T-cell (primary cell): ENCODE data around the gene PDE7B. TPM values are rescaled to one million over a fixed set of nuclear protein-coding genes. Genes with fewer than 3 reads are reported as not detected.
A peak's percentile ranks its signal among the peaks of the same experiment; 100 is the strongest.

ENCODE experiments used
- ATAC-seq, 4 experiments: fragments of 200-7000 bp in 3 of 4; fragments of 150-1000 bp in 1 of 4; cut with Tn5 transposase; replicated peaks in 1 of 4; 1 replicate in 3 of 4; 2 replicates in 1 of 4; pipeline ENCODE4 v1.10.0; 2021; ENCODE audit warnings: moderate library complexity in 3 of 4, mild to moderate bottlenecking in 2 of 4, moderate number of reproducible peaks in 1 of 4
- CTCF ChIA-PET, 2 donors: fragments of 300-600 bp; sonication (Branson Sonifier 250); formaldehyde crosslinking; loops; one replicate each; lab custom pipeline; 2022; ENCODE audit warnings: antibody characterized with exemption in 2 of 2; lab: Charles Lee
- POLR2A ChIA-PET, 2 donors: fragments of 300-600 bp; sonication (Branson Sonifier 250); formaldehyde crosslinking; loops; one replicate each; lab custom pipeline; 2022; ENCODE audit warnings: antibody characterized with exemption in 2 of 2; lab: Charles Lee
- DNase-seq, 35 experiments: peaks; one replicate each; pipeline versions ENCODE4 v3.0.0 to v3.0.0-alpha.2; 2013 to 2023
- H3K27ac ChIP-seq: one replicate; pipeline ENCODE4 v1.5.1; 2013; ENCODE audit warnings: low read length
- H3K27me3 ChIP-seq, 2 experiments: replicated peaks in 1 of 2; 1 replicate in 1 of 2; 2 replicates in 1 of 2; pipeline versions ENCODE4 v1.6.1 to v1.7.0; 2013; ENCODE audit warnings: low read length in 1 of 2, mixed read lengths in 1 of 2; ENCODE audit not compliant: control insufficient read depth in 2 of 2, insufficient read depth in 2 of 2; ENCODE audit errors: extremely low read depth in 1 of 2
- H3K36me3 ChIP-seq, 2 donors: 1 replicate in 1 of 2; 2 replicates in 1 of 2; pipeline versions ENCODE4 v1.6.1 to v1.7.0; 2013; ENCODE audit warnings: low read length in 1 of 2; ENCODE audit not compliant: control insufficient read depth in 2 of 2, insufficient read depth in 1 of 2; ENCODE audit errors: extremely low read depth in 1 of 2
- H3K4me1 ChIP-seq, 2 experiments: 1 replicate in 1 of 2; 2 replicates in 1 of 2; pipeline versions ENCODE4 v1.6.1 to v1.7.0; 2013; ENCODE audit warnings: low read length in 2 of 2, mixed read lengths in 1 of 2; ENCODE audit not compliant: insufficient read depth in 2 of 2, control insufficient read depth in 1 of 2; ENCODE audit errors: extremely low read depth in 1 of 2
- H3K4me3 ChIP-seq, 2 donors: 1 replicate in 1 of 2; 2 replicates in 1 of 2; pipeline versions ENCODE4 v1.5.1 to v1.7.0; 2013; ENCODE audit warnings: mild to moderate bottlenecking in 2 of 2, low read length in 1 of 2, moderate library complexity in 1 of 2; ENCODE audit not compliant: control insufficient read depth in 1 of 2; ENCODE audit errors: extremely low read depth in 1 of 2
- H3K9me3 ChIP-seq: 2 replicates; pipeline ENCODE4 v1.7.0; 2013
- H3K27ac Mint-ChIP-seq, 2 donors: one replicate each; pipeline ENCODE4 v1.8.0; 2020 to 2021; ENCODE audit warnings: mild to moderate bottlenecking in 2 of 2, mixed read lengths in 2 of 2
- H3K27me3 Mint-ChIP-seq, 2 donors: one replicate each; pipeline ENCODE4 v1.8.0; 2021 to 2022; ENCODE audit warnings: mixed read lengths in 2 of 2
- H3K36me3 Mint-ChIP-seq: one replicate; pipeline ENCODE4 v1.8.0; 2021; ENCODE audit warnings: mixed read lengths
- H3K4me1 Mint-ChIP-seq, 3 donors: one replicate each; pipeline ENCODE4 v1.8.0; 2020 to 2022; ENCODE audit warnings: mixed read lengths in 3 of 3, mild to moderate bottlenecking in 1 of 3
- H3K4me3 Mint-ChIP-seq, 3 donors: one replicate each; pipeline ENCODE4 v1.8.0; 2020 to 2022; ENCODE audit warnings: mild to moderate bottlenecking in 3 of 3, mixed read lengths in 3 of 3, moderate library complexity in 3 of 3
- H3K9me3 Mint-ChIP-seq, 3 donors: one replicate each; pipeline ENCODE4 v1.8.0; 2020 to 2022; ENCODE audit warnings: mixed read lengths in 3 of 3
- WGBS: methylation state at CpG from one replicate; pipeline ENCODE4 v1.1.5; 2013; ENCODE audit warnings: missing lambda C conversion rate; ENCODE audit not compliant: insufficient coverage; 5-methylcytosine and 5-hydroxymethylcytosine counted together
- total RNA-seq, 35 experiments: library from RNA in 6 of 35; stranded (reverse) in 6 of 35; fragments of 120-200 nt in 1 of 35; gene quantifications; one replicate each; pipeline versions ENCODE4 v1.2.1 to v1.2.4 and lab custom pipeline; 2013 to 2026

Gene PDE7B
- total RNA-seq, 5 donors from 2014 or later (not counting 1 experiment from before 2014, with no cell fraction given), result 0.35 to 1.5 (median 0.69) TPM

GRCh38 chr6:136030131-136030530, 178.6 kb downstream of the PDE7B start:
- H3K27ac ChIP-seq, result no peak overlapping the region
- no peak for DNase-seq
- Mint-ChIP-seq H3K9me3 (no peaks in the 10 kb centered on the region), H3K27ac (no peak overlapping the region), H3K36me3 (no peaks in the 10 kb centered on the region), H3K27me3 (no peaks in the 10 kb centered on the region), H3K4me1 (no peaks in the 10 kb centered on the region), H3K4me3 (no peak overlapping the region)
- CTCF ChIA-PET, result no interaction called here
- no peaks in the 10 kb centered on the region for H3K36me3 ChIP-seq
- no peaks in the 10 kb centered on the region for H3K27me3 ChIP-seq
- 100% methylated on average over 1 of the region's 3 CpGs for WGBS
- no peaks in the 10 kb centered on the region for H3K9me3 ChIP-seq
- H3K4me3 ChIP-seq, result no peak overlapping the region
- ATAC-seq, result no peak
- H3K4me1 ChIP-seq, result no peaks in the 10 kb centered on the region
- POLR2A ChIA-PET, result no interaction called here

- H3K4me1 ChIP-seq, result no peaks in the 10 kb centered on the region
- H3K27ac Mint-ChIP-seq, result no peak overlapping the region
- no peaks in the 10 kb centered on the region for H3K36me3 ChIP-seq
- no peak overlapping the region for H3K4me3 Mint-ChIP-seq
- H3K27me3 Mint-ChIP-seq, result no peaks in the 10 kb centered on the region
- no peaks in the 10 kb centered on the region for H3K36me3 Mint-ChIP-seq
- no peaks in the 10 kb centered on the region for H3K27me3 ChIP-seq
- POLR2A ChIA-PET, result no interaction called here
- peak in 2 of 35 experiments; percentile 9 to 23 for DNase-seq
- peak in 1 of 4 experiments; percentile 35 for ATAC-seq
- H3K27ac ChIP-seq, result no peak overlapping the region
- CTCF ChIA-PET, result interaction anchor here (1.3 to 1.6 kb wide), 2 partner anchors 11 to 194 kb away, joined by 3 to 5 read pairs; no protein-coding TSS in a partner anchor
- H3K4me1 Mint-ChIP-seq, result peaks cover 0 to under 1% (median 0%) of the 10 kb centered on the region in 3 donors
- H3K9me3 Mint-ChIP-seq, result no peaks in the 10 kb centered on the region
- H3K9me3 ChIP-seq, result no peaks in the 10 kb centered on the region
- H3K4me3 ChIP-seq, result no peak overlapping the region
These were observed 180.5 kb downstream of the PDE7B start for GRCh38 chr6:136031982-136032381.

- Histone ChIP-seq H3K27me3 (peaks cover 0 to 6% of the 10 kb centered on the region in 2 experiments), H3K9me3 (no peaks in the 10 kb centered on the region), H3K27ac (no peak overlapping the region), H3K36me3 (no peaks in the 10 kb centered on the region), H3K4me1 (no peaks in the 10 kb centered on the region), H3K4me3 (no peak overlapping the region)
- Mint-ChIP-seq H3K4me1 (peaks cover 5 to 12% (median 6%) of the 10 kb centered on the region in 3 donors), H3K27ac (no peak overlapping the region), H3K36me3 (no peaks in the 10 kb centered on the region), H3K9me3 (no peaks in the 10 kb centered on the region), H3K4me3 (no peak overlapping the region), H3K27me3 (peaks cover 0 to 8% of the 10 kb centered on the region in 2 donors)
- ATAC-seq (no peak), DNase-seq (no peak)
- WGBS, result no CpG with 5 or more reads among the region's 4 CpGs
- ChIA-PET POLR2A (no interaction called here), CTCF (interaction anchor here in 1 of 2 donors (0.6 to 1.6 kb wide), 2 partner anchors 18 to 193 kb away, joined by 5 to 11 read pairs; no protein-coding TSS in a partner anchor)
These were observed 181.9 kb downstream of the PDE7B start for GRCh38 chr6:136033416-136033815.

- H3K36me3 Mint-ChIP-seq, result no peaks in the 10 kb centered on the region
- WGBS, result 86% methylated on average over 1 of the region's 2 CpGs
- CTCF ChIA-PET, result no interaction called here
- Histone ChIP-seq H3K9me3 (no peaks in the 10 kb centered on the region), H3K27me3 (peaks cover 0 to 6% of the 10 kb centered on the region in 2 experiments), H3K4me3 (no peak overlapping the region), H3K4me1 (no peaks in the 10 kb centered on the region), H3K27ac (no peak overlapping the region), H3K36me3 (no peaks in the 10 kb centered on the region)
- peaks cover 0 to 8% of the 10 kb centered on the region in 2 donors for H3K27me3 Mint-ChIP-seq
- no peaks in the 10 kb centered on the region for H3K9me3 Mint-ChIP-seq
- no peak overlapping the region for H3K27ac Mint-ChIP-seq
- no peak for DNase-seq
- peaks cover 5 to 12% (median 6%) of the 10 kb centered on the region in 3 donors for H3K4me1 Mint-ChIP-seq
- POLR2A ChIA-PET, result no interaction called here
- no peak for ATAC-seq
- H3K4me3 Mint-ChIP-seq, result no peak overlapping the region
These were observed 182.9 kb downstream of the PDE7B start for GRCh38 chr6:136034422-136034821.

- ChIA-PET POLR2A (no interaction called here), CTCF (interaction anchor here in 1 of 2 donors (1.0 kb wide), 1 partner anchor 11 kb away, joined by 3 read pairs; no protein-coding TSS in a partner anchor)
- H3K36me3 ChIP-seq, result no peaks in the 10 kb centered on the region
- no peaks in the 10 kb centered on the region for H3K4me1 ChIP-seq
- peaks cover under 1 to 8% of the 10 kb centered on the region in 2 donors for H3K27me3 Mint-ChIP-seq
- 90% methylated on average over 2 of the region's 4 CpGs for WGBS
- ATAC-seq (no peak), DNase-seq (no peak)
- H3K9me3 ChIP-seq, result no peaks in the 10 kb centered on the region
- no peaks in the 10 kb centered on the region for H3K9me3 Mint-ChIP-seq
- no peak overlapping the region for H3K4me3 Mint-ChIP-seq
- peaks cover 5 to 12% (median 6%) of the 10 kb centered on the region in 3 donors for H3K4me1 Mint-ChIP-seq
- H3K27ac Mint-ChIP-seq, result no peak overlapping the region
- no peak overlapping the region for H3K4me3 ChIP-seq
- peaks cover 0 to 6% of the 10 kb centered on the region in 2 experiments for H3K27me3 ChIP-seq
- no peaks in the 10 kb centered on the region for H3K36me3 Mint-ChIP-seq
- no peak overlapping the region for H3K27ac ChIP-seq
These were observed 184.0 kb downstream of the PDE7B start for GRCh38 chr6:136035378-136036070.

DNA sequence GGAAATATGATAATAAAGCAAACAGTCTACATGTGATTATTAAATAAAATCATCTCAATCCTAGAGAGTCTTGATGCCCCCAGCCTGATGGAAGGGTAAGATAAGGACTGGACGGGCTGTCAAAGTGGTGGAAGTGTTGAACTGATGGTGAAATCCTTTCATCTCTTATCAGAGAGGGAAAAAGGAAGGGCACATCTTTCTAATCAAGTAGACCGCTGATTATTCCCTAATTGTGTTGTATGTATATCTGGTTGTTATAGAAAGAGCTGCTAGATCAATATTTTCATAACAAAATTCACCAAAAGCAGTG, 184.5 kb downstream of the PDE7B start:
- H3K36me3 Mint-ChIP-seq, result no peaks in the 10 kb centered on the region
- H3K4me1 ChIP-seq, result no peaks in the 10 kb centered on the region
- no peak overlapping the region for H3K4me3 Mint-ChIP-seq
- H3K4me1 Mint-ChIP-seq, result peaks cover 5 to 12% (median 6%) of the 10 kb centered on the region in 3 donors
- POLR2A ChIA-PET, result no interaction called here
- CTCF ChIA-PET, result no interaction called here
- ATAC-seq (no peak), DNase-seq (no peak)
- H3K27me3 ChIP-seq, result peaks cover 0 to 6% of the 10 kb centered on the region in 2 experiments
- no peaks in the 10 kb centered on the region for H3K36me3 ChIP-seq
- peaks cover 5 to 11% of the 10 kb centered on the region in 2 donors for H3K27me3 Mint-ChIP-seq
- no peak overlapping the region for H3K4me3 ChIP-seq
- WGBS, result no CpG with 5 or more reads among the region's 2 CpGs
- H3K9me3 ChIP-seq, result no peaks in the 10 kb centered on the region
- H3K9me3 Mint-ChIP-seq, result no peaks in the 10 kb centered on the region
- no peak overlapping the region for H3K27ac ChIP-seq
- H3K27ac Mint-ChIP-seq, result no peak overlapping the region
